ENCODE measurements around the gene PITHD1. TPM values are rescaled to one million over a fixed set of nuclear protein-coding genes. Genes with fewer than 3 reads are reported as not detected.
"Not testable (repeated sequence)": the region's sequence is repeated elsewhere in the genome, so short reads cannot be mapped to it uniquely, and the experiment has no call there.

PITHD1 gene
- polyA plus RNA-seq = 10 to 100 TPM; 23.6 to 41.9 (median 38.8) TPM

- WGBS, 3 donors = 0 to 1% (median 0%) methylated on average over 72 to 87 of the region's 91 CpGs
Observed at GRCh38 chr1:23777979-23778814, at the start of gene PITHD1. Gene PITHD1 (plus strand): TSS chr1:23778418. CDS start chr1:23778516, 98 bp downstream.

GRCh38 chr1:23732363-23733224, 45.6 kb upstream of the PITHD1 start:
- 93 to 97% (median 93%) methylated on average over 10 of the region's 10 CpGs for WGBS, 3 donors
- no peak overlapping the region for H3K27ac ChIP-seq (ENCODE audit: low read depth, low read length)

More at GRCh38 chr1:23777979-23778814, at the start of gene PITHD1:
- no peak within 1 kb of the TSS for H3K27ac ChIP-seq (ENCODE audit: low read depth, low read length)

GRCh38 chr1:23733281-23733680, 44.9 kb upstream of the PITHD1 start:
- 93 to 98% (median 97%) methylated on average over 5 of the region's 5 CpGs for WGBS, 3 donors
- H3K27ac ChIP-seq (ENCODE audit: low read depth, low read length) = not testable (repeated sequence)

GRCh38 chr1:23736437-23737134, 41.6 kb upstream of the PITHD1 start:
- 93 to 95% (median 95%) methylated on average over 7 of the region's 7 CpGs for WGBS, 3 donors
- H3K27ac ChIP-seq (ENCODE audit: low read depth, low read length) = no peak overlapping the region

- H3K27ac ChIP-seq (ENCODE audit: low read depth, low read length) = no peak overlapping the region
- 83 to 89% (median 88%) methylated on average over 5 of the region's 5 CpGs for WGBS, 3 donors
Observed at GRCh38 chr1:23741609-23742008, 36.6 kb upstream of the PITHD1 start.

- H3K27ac ChIP-seq (ENCODE audit: low read depth, low read length) = peak overlapping the region; percentile 15
- WGBS, 3 donors = 8 to 12% (median 9%) methylated on average over 23 to 28 of the region's 28 CpGs
Observed at GRCh38 chr1:23742670-23743286, 35.4 kb upstream of the PITHD1 start.

GRCh38 chr1:23743287-23744152, 34.7 kb upstream of the PITHD1 start, which contains the start of gene ELOA:
Gene ELOA (plus strand): TSS chr1:23743471. CDS start chr1:23743504, 33 bp downstream.
- 0 to 1% (median 0%) methylated on average over 97 to 119 of the region's 119 CpGs for WGBS, 3 donors
- H3K27ac ChIP-seq (ENCODE audit: low read depth, low read length) = peak within 1 kb of the TSS; percentile 65

- 31 to 61% (median 54%) methylated on average over 1 of the region's 1 CpG for WGBS, 3 donors
- H3K27ac ChIP-seq (ENCODE audit: low read depth, low read length) = no peak overlapping the region
Observed at GRCh38 chr1:23745515-23745914, 32.7 kb upstream of the PITHD1 start.

GRCh38 chr1:23748016-23748415, 30.2 kb upstream of the PITHD1 start:
- 43 to 81% (median 80%) methylated on average over 3 of the region's 3 CpGs for WGBS, 3 donors
- H3K27ac ChIP-seq (ENCODE audit: low read depth, low read length) = no peak overlapping the region

GRCh38 chr1:23751050-23751814, 27.0 kb upstream of the PITHD1 start:
- H3K27ac ChIP-seq (ENCODE audit: low read depth, low read length) = no peak overlapping the region
- 35 to 72% (median 64%) methylated on average over 11 of the region's 11 CpGs for WGBS, 3 donors

GRCh38 chr1:23751815-23752200, 26.4 kb upstream of the PITHD1 start:
- H3K27ac ChIP-seq (ENCODE audit: low read depth, low read length) = no peak overlapping the region

GRCh38 chr1:23752909-23753308, 25.3 kb upstream of the PITHD1 start:
- 57 to 94% (median 91%) methylated on average over 1 of the region's 1 CpG for WGBS, 3 donors

More at GRCh38 chr1:23751815-23752200, 26.4 kb upstream of the PITHD1 start:
- WGBS, 3 donors = 55 to 94% (median 86%) methylated on average over 4 of the region's 4 CpGs

GRCh38 chr1:23756676-23757075, 21.5 kb upstream of the PITHD1 start:
- H3K27ac ChIP-seq (ENCODE audit: low read depth, low read length) = no peak overlapping the region
- WGBS, 3 donors = 84 to 96% (median 87%) methylated on average over 3 of the region's 3 CpGs

More at GRCh38 chr1:23752909-23753308, 25.3 kb upstream of the PITHD1 start:
- no peak overlapping the region for H3K27ac ChIP-seq (ENCODE audit: low read depth, low read length)

GRCh38 chr1:23757812-23758211, 20.4 kb upstream of the PITHD1 start:
- no peak overlapping the region for H3K27ac ChIP-seq (ENCODE audit: low read depth, low read length)
- WGBS, 3 donors = 88 to 96% (median 90%) methylated on average over 1 of the region's 1 CpG

GRCh38 chr1:23759277-23759676, 18.9 kb upstream of the PITHD1 start:
- no peak overlapping the region for H3K27ac ChIP-seq (ENCODE audit: low read depth, low read length)
- WGBS, 3 donors = 41 to 66% (median 62%) methylated on average over 4 of the region's 4 CpGs

GRCh38 chr1:23763041-23763577, 15.1 kb upstream of the PITHD1 start:
- no peak overlapping the region for H3K27ac ChIP-seq (ENCODE audit: low read depth, low read length)
- WGBS, 3 donors = 70 to 87% (median 80%) methylated on average over 7 of the region's 7 CpGs

Measured in adipose tissue (tissue), 3 donors.